Memory B cell (primary cell): ENCODE results near the gene DNAJB6.
A peak's percentile ranks its signal among the peaks of the same experiment; 100 is the strongest.

Experiments used
- ATAC-seq: fragments of 150-1000 bp; cut with Tn5 transposase; 2 replicates; pipeline ENCODE4 v1.10.0; 2021; ENCODE audit warnings: low read depth, mild to moderate bottlenecking, moderate library complexity
- DNase-seq, 2 donors: peaks; one replicate each; pipeline ENCODE4 v3.0.0; 2022; ENCODE audit warnings: low spot score in 2 of 2
- H3K27ac Mint-ChIP-seq: one replicate; pipeline ENCODE4 v1.8.0; 2022; ENCODE audit warnings: mild to moderate bottlenecking, moderate library complexity, mixed read lengths
- H3K27me3 Mint-ChIP-seq: one replicate; pipeline ENCODE4 v1.8.0; 2022; ENCODE audit warnings: mixed read lengths
- H3K36me3 Mint-ChIP-seq: one replicate; pipeline ENCODE4 v1.8.0; 2022; ENCODE audit warnings: mild to moderate bottlenecking, mixed read lengths
- H3K4me1 Mint-ChIP-seq: one replicate; pipeline ENCODE4 v1.8.0; 2022; ENCODE audit warnings: mixed read lengths
- H3K4me3 Mint-ChIP-seq: one replicate; pipeline ENCODE4 v1.8.0; 2022; ENCODE audit warnings: mild to moderate bottlenecking, moderate library complexity, mixed read lengths
- H3K9me3 Mint-ChIP-seq: one replicate; pipeline ENCODE4 v1.8.0; 2022; ENCODE audit warnings: mixed read lengths

The DNAJB6 gene

GRCh38 chr7:157423348-157423747, 86.5 kb downstream of the DNAJB6 start:
- no peak for ATAC-seq
- Mint-ChIP-seq H3K36me3 (peaks cover 2% of the 10 kb centered on the region), H3K4me1 (no peaks in the 10 kb centered on the region), H3K27me3 (no peaks in the 10 kb centered on the region), H3K4me3 (no peak overlapping the region), H3K9me3 (no peaks in the 10 kb centered on the region), H3K27ac (no peak overlapping the region)
- no peak for DNase-seq

DNA sequence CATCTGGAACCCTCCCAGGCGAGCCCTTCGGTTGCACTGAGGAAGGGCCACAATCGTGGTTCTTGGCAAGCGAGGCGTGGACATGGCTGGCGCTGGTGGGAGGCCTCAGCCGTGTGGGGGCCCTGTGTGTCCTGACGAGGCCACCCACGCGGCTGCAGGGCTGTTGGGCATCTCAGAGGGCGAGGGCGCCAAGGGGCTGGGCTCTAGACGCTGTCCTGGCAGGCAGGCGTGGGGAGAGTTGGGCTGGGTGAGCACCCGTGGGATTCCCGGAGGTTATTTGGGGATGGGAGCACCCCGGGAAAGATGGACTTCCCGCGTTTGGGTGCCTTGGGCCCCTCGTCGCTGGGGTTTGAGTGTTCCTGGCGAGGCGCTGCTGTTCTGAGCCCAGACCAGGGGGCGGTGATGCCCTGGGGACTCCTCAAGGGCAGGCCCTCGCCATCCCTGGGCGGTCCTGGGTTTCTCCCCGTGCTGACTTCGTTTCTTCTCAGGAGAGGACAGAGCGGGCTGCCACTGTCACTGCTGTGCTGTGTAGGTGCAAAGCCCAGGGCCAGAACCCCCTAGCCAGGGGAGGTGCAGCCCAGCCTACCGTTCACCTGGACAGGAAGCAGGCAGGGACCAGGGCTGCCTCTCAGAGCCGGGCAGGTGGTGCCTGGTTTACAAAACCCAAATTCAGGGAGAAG, 87.2 kb downstream of the DNAJB6 start:
- Mint-ChIP-seq H3K36me3 (peaks cover 2% of the 10 kb centered on the region), H3K4me3 (no peak overlapping the region), H3K27me3 (peaks cover 2% of the 10 kb centered on the region), H3K27ac (no peak overlapping the region), H3K4me1 (no peaks in the 10 kb centered on the region), H3K9me3 (no peaks in the 10 kb centered on the region)
- no peak for ATAC-seq
- DNase-seq, result no peak

DNA sequence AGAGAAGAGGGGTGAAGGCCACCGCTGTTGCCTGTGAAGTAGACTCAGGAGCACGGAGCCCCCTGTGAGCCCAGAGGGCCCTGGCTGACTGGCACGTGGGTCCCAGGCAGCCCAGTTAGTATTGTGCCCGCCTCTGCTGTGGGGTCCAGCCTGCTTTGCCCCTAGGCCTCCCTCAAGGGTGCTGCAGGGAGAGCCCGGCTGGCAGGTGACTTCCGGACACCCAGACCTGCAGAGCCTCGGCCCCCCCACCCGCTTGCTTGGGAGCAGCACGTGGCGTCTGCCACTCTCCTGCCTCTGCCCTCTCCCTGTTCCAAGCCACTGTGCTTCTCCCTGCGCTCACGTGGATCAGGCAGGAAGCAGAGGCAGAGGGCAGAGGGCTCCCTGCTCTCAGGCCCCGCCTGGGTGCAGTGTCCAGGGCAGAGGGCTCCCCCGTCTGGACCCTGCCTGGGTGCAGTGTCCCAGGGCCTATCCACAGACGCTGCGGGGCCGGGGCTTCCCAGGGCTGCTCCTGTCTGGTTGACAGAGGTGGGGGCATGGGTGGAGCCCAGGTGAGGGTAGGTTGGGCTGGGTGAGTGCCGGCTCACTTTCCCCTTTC, 88.4 kb downstream of the DNAJB6 start:
- H3K27me3 Mint-ChIP-seq, result peaks cover 2% of the 10 kb centered on the region
- no peaks in the 10 kb centered on the region for H3K4me1 Mint-ChIP-seq
- H3K27ac Mint-ChIP-seq, result no peak overlapping the region
- no peak for ATAC-seq
- H3K4me3 Mint-ChIP-seq, result no peak overlapping the region
- DNase-seq, result no peak
- no peaks in the 10 kb centered on the region for H3K9me3 Mint-ChIP-seq
- peaks cover 2% of the 10 kb centered on the region for H3K36me3 Mint-ChIP-seq

- peaks cover 5% of the 10 kb centered on the region for H3K27me3 Mint-ChIP-seq
- H3K9me3 Mint-ChIP-seq, result no peaks in the 10 kb centered on the region
- H3K4me3 Mint-ChIP-seq, result no peak overlapping the region
- peaks cover 6% of the 10 kb centered on the region for H3K36me3 Mint-ChIP-seq
- H3K4me1 Mint-ChIP-seq, result peaks cover 3% of the 10 kb centered on the region
- no peak overlapping the region for H3K27ac Mint-ChIP-seq
- DNase-seq (no peak), ATAC-seq (no peak)
Observed at GRCh38 chr7:157425761-157426160, 89.0 kb downstream of the DNAJB6 start.

DNA sequence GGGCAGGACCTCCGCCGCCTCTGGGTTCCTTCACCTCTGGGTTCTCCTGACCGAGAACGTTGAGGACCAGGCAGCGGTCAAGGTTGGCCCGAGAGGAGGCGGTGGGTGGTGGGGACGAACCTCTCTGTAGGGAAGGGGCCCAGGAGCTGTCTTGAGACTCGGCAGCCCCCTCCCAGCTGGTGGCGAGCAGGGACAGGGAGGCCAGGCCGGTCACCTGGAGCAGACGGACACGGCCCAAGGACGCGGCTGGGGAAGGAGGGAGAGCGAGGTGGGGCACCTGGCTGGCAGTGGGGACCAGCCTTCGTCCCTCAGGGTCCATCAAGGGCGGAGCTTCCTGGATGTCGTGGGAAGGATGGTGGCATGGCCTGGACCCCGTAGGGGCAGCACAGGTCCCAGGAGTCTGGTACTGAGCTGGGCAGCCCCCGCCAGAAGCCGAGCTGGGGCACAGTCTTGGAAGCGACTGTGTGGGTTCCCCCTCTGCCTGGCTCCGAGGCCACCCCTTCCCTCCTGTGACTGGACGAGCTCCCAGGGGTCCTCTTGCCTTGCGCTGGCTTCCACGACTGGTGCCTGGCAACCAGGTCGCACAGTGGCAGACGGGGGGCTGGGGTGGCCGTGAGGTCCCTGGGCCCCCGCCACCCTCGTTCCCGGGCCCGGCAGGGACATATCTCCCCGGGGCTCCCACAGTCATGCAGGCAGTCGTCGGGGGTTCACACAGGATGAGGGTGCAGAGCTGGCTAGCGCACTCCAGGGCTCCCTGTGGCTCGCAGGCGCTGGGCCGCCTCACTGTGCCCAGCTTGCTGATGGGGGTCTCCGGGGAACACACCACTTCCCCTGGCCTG, 89.9 kb downstream of the DNAJB6 start:
- no peaks in the 10 kb centered on the region for H3K9me3 Mint-ChIP-seq
- ATAC-seq, result no peak
- H3K27me3 Mint-ChIP-seq, result peaks cover 6% of the 10 kb centered on the region
- H3K36me3 Mint-ChIP-seq, result peaks cover 6% of the 10 kb centered on the region
- no peak for DNase-seq
- H3K4me3 Mint-ChIP-seq, result no peak overlapping the region
- H3K4me1 Mint-ChIP-seq, result peaks cover 4% of the 10 kb centered on the region
- no peak overlapping the region for H3K27ac Mint-ChIP-seq

DNA sequence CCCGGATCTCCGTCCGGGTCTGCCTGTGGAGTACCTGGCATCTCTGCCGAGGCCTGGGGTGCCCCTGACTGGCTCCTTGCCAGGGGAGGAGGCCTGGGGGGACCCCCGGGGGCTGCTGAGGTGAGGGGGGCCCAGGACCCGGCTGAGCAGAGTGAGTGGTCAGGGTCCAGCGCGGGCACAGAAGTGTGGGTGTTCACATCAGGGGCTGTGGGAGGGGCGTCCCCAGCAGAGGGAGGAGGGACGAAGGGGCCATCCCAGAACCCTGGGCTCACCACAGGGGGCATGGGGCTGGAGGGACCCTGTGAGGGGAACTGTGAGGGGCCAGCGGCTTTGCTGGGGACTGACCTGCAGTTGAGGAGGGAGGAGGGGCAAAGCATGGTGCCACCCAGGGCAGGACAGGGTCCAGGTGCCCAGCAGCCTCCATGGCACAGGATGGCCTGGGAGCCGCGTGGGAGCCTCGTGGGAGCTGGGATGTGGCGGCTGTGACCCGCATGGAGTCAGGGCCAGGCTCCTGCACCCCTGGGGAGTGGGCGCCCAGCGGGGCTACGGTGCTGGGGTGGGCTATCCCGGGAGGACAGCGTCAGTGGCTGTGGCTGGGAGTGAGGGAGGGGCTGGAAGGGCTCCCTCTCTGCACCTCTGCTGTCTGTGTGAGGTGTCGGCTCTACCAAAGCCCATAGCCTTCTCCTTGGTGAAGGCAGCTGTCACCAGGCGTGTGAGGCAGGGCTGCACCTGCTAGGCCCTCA, 91.2 kb downstream of the DNAJB6 start:
- Mint-ChIP-seq H3K27me3 (peaks cover 8% of the 10 kb centered on the region), H3K9me3 (no peaks in the 10 kb centered on the region), H3K27ac (no peak overlapping the region), H3K4me1 (peaks cover 8% of the 10 kb centered on the region), H3K4me3 (no peak overlapping the region), H3K36me3 (peaks cover 4% of the 10 kb centered on the region)
- ATAC-seq, result no peak
- no peak for DNase-seq

- no peak for ATAC-seq
- DNase-seq, result no peak
- Mint-ChIP-seq H3K36me3 (peaks cover 4% of the 10 kb centered on the region), H3K9me3 (peaks cover 2% of the 10 kb centered on the region), H3K4me1 (peaks cover 14% of the 10 kb centered on the region), H3K27ac (no peak overlapping the region), H3K27me3 (peaks cover 11% of the 10 kb centered on the region), H3K4me3 (no peak overlapping the region)
Observed at GRCh38 chr7:157428554-157428945, 91.7 kb downstream of the DNAJB6 start.

DNA sequence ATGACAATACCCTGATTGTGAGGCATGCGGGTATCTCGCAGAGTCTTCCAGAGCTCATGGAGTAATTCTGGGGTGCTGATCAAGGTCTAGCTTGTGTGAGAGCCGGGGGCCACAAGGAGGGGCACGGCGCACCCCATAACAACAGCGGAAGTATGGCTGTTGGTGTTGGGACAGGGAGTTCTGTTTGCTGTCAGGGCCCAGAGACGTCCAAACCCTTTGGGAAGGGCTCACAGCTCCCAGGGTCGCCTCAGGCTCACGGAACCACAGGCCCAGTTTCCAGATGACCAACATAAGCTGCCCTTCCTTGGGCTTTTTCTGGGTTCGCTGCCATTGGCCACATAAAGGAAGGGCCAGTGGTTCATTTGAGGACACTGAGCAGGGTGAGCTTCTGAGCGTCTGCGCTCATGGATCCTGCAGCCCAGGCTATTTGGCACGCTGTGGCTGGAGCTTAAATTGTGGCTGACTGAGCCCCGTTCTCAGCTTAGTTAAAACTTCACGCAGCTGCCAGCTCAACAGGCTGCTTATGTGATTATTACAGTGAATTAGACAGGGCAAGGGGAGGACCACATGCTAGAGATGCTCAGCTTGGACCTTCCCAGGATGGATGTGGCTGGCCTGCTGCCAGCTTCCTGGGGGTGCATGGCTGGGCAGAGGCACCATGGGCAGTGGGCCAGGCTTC, 92.3 kb downstream of the DNAJB6 start:
- H3K9me3 Mint-ChIP-seq, result peaks cover 3% of the 10 kb centered on the region
- H3K27ac Mint-ChIP-seq, result no peak overlapping the region
- DNase-seq (no peak), ATAC-seq (no peak)
- peaks cover 15% of the 10 kb centered on the region for H3K4me1 Mint-ChIP-seq
- peaks cover 4% of the 10 kb centered on the region for H3K36me3 Mint-ChIP-seq
- no peak overlapping the region for H3K4me3 Mint-ChIP-seq
- H3K27me3 Mint-ChIP-seq, result peaks cover 12% of the 10 kb centered on the region

- H3K9me3 Mint-ChIP-seq, result peaks cover 3% of the 10 kb centered on the region
- H3K27ac Mint-ChIP-seq, result no peak overlapping the region
- H3K27me3 Mint-ChIP-seq, result peaks cover 12% of the 10 kb centered on the region
- peaks cover 4% of the 10 kb centered on the region for H3K36me3 Mint-ChIP-seq
- peaks cover 15% of the 10 kb centered on the region for H3K4me1 Mint-ChIP-seq
- no peak overlapping the region for H3K4me3 Mint-ChIP-seq
- ATAC-seq (no peak), DNase-seq (no peak)
Observed at GRCh38 chr7:157429680-157430224, 92.9 kb downstream of the DNAJB6 start.

DNA sequence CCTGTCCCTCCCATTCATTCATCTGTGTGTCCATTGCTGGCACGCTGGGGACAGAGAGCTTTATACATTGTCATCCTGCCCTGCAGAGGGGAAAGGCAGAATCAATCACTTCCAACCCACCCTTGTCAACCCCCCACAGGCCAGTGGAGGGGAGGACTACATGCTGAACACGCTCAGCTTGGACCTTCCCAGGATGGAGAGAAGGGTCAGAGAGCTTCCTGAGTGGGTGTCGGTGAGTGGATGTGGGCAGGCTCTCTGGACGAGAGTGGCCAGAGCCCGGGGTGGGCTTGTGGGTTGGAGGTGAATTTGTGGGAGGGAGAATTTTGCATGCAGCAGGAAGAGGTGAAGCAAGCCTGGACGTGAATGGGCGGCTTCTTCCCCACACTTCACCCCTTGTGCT, 93.9 kb downstream of the DNAJB6 start:
- no peak for ATAC-seq
- peaks cover 12% of the 10 kb centered on the region for H3K27me3 Mint-ChIP-seq
- no peak overlapping the region for H3K27ac Mint-ChIP-seq
- H3K4me3 Mint-ChIP-seq, result no peak overlapping the region
- DNase-seq, result no peak
- H3K4me1 Mint-ChIP-seq, result peaks cover 15% of the 10 kb centered on the region
- H3K9me3 Mint-ChIP-seq, result peaks cover 3% of the 10 kb centered on the region
- H3K36me3 Mint-ChIP-seq, result peaks cover 4% of the 10 kb centered on the region

- Mint-ChIP-seq H3K27ac (no peak overlapping the region), H3K4me3 (no peak overlapping the region), H3K36me3 (peaks cover 4% of the 10 kb centered on the region), H3K4me1 (peaks cover 15% of the 10 kb centered on the region), H3K27me3 (peaks cover 12% of the 10 kb centered on the region), H3K9me3 (peaks cover 3% of the 10 kb centered on the region)
- no peak for DNase-seq
- ATAC-seq, result no peak
Observed at GRCh38 chr7:157431173-157431950, 94.6 kb downstream of the DNAJB6 start.

GRCh38 chr7:157431951-157432540, 95.2 kb downstream of the DNAJB6 start:
- DNase-seq (no peak), ATAC-seq (no peak)
- H3K27ac Mint-ChIP-seq, result no peak overlapping the region
- H3K27me3 Mint-ChIP-seq, result peaks cover 12% of the 10 kb centered on the region
- H3K4me3 Mint-ChIP-seq, result peak overlapping the region; percentile 34
- peaks cover 3% of the 10 kb centered on the region for H3K9me3 Mint-ChIP-seq
- H3K36me3 Mint-ChIP-seq, result peaks cover 4% of the 10 kb centered on the region
- H3K4me1 Mint-ChIP-seq, result peaks cover 15% of the 10 kb centered on the region
